GM19452 (cell line): ENCODE data around the gene C3orf33.

Experiments
- ATAC-seq: cut with Tn5 transposase; IDR thresholded peaks from one replicate; pipeline ENCODE4 v1.9.1; 2021; ENCODE audit not compliant: unreplicated experiment

The C3orf33 gene

GRCh38 chr3:155785662-155786295, 20.3 kb downstream of the C3orf33 start:
- ATAC-seq, result no peak

GRCh38 chr3:155782390-155782953, 23.6 kb downstream of the C3orf33 start:
- ATAC-seq, result no peak

DNA sequence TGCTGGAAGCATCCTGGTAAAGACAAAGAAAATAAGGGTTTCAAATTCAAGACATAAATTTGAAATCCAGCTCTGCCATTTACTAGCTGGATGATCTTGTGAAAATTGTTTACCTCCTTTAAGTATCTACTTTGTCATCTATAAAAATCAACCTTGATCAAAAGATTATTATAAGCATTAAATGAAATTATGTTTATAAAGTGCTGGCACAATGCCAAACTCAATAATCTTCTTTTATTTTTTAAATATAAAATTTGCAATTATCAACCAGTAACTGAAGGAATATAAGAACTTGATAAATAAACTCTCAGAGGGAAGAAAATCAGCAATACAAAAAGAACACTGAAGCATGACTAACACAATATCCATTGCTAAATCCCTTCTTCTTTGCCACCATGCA, 25.8 kb downstream of the C3orf33 start:
- no peak for ATAC-seq

DNA sequence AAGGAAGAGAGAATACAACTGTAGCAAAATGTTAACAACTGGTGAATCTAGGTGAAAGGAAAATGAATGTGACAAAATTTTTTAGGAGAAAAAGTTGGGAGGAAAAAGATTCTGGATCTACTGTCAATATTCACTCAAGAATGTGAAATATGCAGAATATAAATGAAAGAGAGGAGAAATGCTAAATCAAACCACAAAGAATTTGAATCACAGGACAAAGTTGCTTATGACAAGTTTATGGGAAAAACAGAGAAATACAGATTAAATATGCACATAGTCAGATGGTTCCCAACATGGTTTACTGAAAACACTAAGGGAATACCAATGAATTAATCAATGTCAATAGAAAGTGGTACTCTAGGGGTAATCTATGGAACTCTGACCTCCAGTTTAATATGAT, 27.6 kb downstream of the C3orf33 start:
- ATAC-seq, result no peak

DNA sequence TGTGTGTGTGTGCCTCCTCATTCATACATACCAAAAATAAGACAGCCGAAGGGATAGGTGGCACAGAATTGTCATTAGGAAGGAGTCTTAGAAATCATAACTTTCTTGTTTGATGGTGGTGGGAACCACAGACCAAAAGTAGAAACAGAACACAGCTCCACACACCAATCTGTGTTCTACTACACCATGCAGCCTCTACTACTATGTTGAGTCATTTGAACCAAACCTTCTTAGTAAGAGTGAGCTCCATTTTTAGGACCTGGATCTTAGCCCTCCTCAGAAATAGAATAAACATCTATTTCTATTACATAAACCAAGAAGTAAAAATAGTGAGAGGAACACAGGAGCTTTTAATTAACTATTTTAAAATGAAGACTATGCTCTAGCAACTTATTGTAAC, 33.3 kb downstream of the C3orf33 start:
- ATAC-seq, result no peak

GRCh38 chr3:155771126-155771525, 35.0 kb downstream of the C3orf33 start:
- no peak for ATAC-seq

DNA sequence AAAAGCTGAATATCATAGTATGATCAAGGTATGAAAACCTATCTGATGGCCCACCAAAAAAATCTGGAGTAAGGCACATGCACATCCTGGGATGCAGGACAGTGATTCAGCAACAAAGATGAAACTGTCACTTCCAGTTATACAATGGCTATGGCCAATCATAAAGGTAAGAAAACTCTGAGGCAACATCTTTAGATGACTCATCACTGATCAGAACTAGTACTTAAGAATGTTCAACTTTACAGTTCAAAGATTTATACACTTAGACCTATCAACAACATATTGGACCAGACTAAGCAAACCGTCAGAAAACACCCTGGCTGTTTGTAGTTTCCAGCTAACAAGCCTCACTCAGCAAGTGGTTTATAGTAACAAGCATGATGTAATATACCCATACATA, 39.9 kb downstream of the C3orf33 start:
- ATAC-seq, result no peak

- no peak for ATAC-seq
Measured at GRCh38 chr3:155763870-155764463, 42.1 kb downstream of the C3orf33 start.

- no peak for ATAC-seq
Measured at GRCh38 chr3:155760653-155761052, 45.4 kb downstream of the C3orf33 start.

- no peak for ATAC-seq
Measured at GRCh38 chr3:155757577-155757976, 48.5 kb downstream of the C3orf33 start.

GRCh38 chr3:155753038-155753639, 52.9 kb downstream of the C3orf33 start:
- ATAC-seq, result no peak

DNA sequence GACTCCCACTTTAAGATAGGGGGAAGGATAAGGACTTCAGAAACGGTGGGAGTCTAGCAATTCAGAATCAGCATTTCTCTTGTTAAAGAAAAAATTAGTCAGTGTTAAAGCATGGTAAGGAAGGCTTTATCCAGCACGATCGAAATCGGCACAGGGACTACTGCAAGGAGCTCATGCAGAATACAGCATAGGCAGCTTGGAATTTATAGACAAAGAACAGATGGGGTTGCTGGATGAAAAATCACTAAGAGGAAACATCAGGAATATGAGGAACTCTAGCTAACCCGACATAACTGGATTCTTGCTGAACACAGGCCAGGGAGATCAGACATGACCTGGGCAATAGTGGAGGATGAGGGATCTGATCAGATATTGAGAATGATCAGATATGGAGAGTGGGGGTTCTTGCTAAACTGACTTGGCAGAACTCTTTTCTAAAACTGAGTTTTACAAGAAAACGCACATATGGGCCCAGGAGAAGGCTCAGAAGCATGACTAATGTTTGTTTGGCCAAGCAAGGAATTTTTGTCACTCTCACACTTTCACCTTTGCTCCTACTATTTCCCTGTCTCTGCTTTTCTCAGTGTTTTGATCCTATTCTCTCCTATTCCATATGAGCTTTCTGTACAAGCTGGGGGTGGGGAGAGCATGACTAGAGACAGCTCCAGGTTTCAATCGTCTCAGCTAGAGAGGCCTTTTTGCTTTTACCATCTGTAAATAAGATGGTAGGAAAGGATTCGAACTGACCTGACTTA, 57.3 kb downstream of the C3orf33 start:
- ATAC-seq, result no peak

DNA sequence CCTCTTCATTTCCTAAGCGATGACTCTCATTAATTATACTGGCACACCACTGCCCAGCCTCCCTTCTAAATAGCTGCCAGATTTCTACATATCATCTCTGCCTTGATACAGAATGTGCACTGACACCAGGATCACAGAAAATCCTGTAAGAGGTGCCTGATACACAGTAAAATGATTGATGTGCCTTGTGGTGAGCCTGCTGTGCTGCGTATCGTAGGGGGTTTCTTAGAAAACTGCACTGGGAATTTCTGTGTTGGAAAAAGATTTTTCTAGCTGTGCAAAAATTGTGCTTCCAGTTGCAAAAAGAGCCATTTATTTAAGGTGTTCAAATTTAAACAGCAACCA, 58.2 kb downstream of the C3orf33 start:
- no peak for ATAC-seq

- ATAC-seq, result no peak
Measured at GRCh38 chr3:155747286-155747945, 58.7 kb downstream of the C3orf33 start.

GRCh38 chr3:155746703-155747102, 59.4 kb downstream of the C3orf33 start:
- ATAC-seq, result no peak

- no peak for ATAC-seq
Measured at GRCh38 chr3:155745795-155746550, 60.1 kb downstream of the C3orf33 start.

- peak; percentile 61 for ATAC-seq
Measured at GRCh38 chr3:155744626-155745324, 61.3 kb downstream of the C3orf33 start, which contains the start of gene PLCH1. PLCH1 (minus strand) TSS chr3:155745071; CDS start chr3:155704224, 40,847 bp downstream.

DNA sequence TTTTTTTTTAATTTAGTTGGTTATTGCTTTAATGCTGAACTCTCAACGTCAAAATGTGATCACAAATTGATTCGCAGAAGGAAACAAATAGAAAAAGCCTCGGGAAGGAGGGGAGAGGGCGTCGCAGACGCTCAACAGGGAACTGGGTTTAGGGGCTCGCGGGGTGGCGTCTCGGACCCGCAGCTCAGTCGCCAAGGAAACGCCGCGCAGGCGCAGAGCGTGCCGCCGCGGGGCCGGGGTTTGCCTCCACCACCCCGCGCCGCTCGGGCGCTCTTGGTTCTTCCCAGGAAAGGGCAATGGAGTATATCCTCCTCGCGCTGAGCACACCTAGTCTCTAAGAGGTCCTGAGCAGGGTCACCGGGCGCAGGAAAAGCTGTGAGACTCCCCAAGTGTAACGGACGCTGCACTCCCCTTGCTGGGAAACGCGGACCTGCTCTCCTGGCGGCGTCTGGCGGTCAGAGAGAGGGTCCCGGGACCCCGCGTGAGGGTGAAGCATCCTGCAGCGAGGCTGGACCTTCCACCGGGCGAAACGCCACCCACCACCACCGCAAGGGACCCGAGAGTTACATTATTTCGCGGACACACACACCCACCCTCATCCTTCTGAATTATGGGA, 62.0 kb downstream of the C3orf33 start:
- ATAC-seq, result peak; percentile 49

GRCh38 chr3:155743606-155744005, 62.5 kb downstream of the C3orf33 start:
- no peak for ATAC-seq
